Astrocyte (in vitro differentiated cells and primary cell): ENCODE measurements around the gene ARIH2. TPM values are rescaled to one million over a fixed set of nuclear protein-coding genes. Genes with fewer than 3 reads are reported as not detected.

Experiments
- DNase-seq: peaks from one replicate; pipeline ENCODE4 v3.0.0-alpha.2; 2010; ENCODE audit warnings: low read depth
- FAIRE-seq: peaks from 2 replicates; lab custom pipeline; 2011; peaks lifted over from hg19 to GRCh38; lab: Jason Lieb, UNC
- H2AFZ ChIP-seq: 2 replicates; pipeline ENCODE4 v1.6.0; 2012; ENCODE audit warnings: low read depth, low read length, inconsistent platforms
- H3K27ac ChIP-seq: 2 replicates; pipeline ENCODE4 v1.5.1; 2011; ENCODE audit warnings: low read depth, low read length, inconsistent platforms
- H3K27me3 ChIP-seq: 2 replicates; pipeline ENCODE4 v1.6.0; 2011; ENCODE audit warnings: low read length, inconsistent platforms; ENCODE audit not compliant: insufficient read depth
- H3K36me3 ChIP-seq: 2 replicates; pipeline ENCODE4 v1.5.1; 2011; ENCODE audit warnings: low read length, inconsistent platforms; ENCODE audit not compliant: insufficient read depth
- H3K4me1 ChIP-seq: 2 replicates; pipeline ENCODE4 v1.5.1; 2011; ENCODE audit warnings: low read length, inconsistent platforms; ENCODE audit not compliant: insufficient read depth
- H3K4me2 ChIP-seq: 2 replicates; pipeline ENCODE4 v1.6.0; 2012; ENCODE audit warnings: low read length, inconsistent platforms
- H3K4me3 ChIP-seq: 2 replicates; pipeline ENCODE4 v1.5.1; 2011; ENCODE audit warnings: low read depth, mild to moderate bottlenecking, low read length, inconsistent platforms; ENCODE audit not compliant: insufficient read depth
- H3K79me2 ChIP-seq: 2 replicates; pipeline ENCODE4 v1.6.0; 2012; ENCODE audit warnings: mild to moderate bottlenecking, low read length, inconsistent platforms; ENCODE audit not compliant: insufficient read depth
- H3K9ac ChIP-seq: 2 replicates; pipeline ENCODE4 v1.6.0; 2012; ENCODE audit warnings: mild to moderate bottlenecking, low read length, inconsistent platforms
- H3K9me3 ChIP-seq: 2 replicates; pipeline ENCODE4 v1.5.1; 2012; ENCODE audit warnings: low read depth, mild to moderate bottlenecking, low read length, inconsistent platforms; ENCODE audit not compliant: insufficient read depth
- H4K20me1 ChIP-seq: 2 replicates; pipeline ENCODE4 v1.6.0; 2012; ENCODE audit warnings: low read length, inconsistent platforms; ENCODE audit not compliant: insufficient read depth
- H3K27ac Mint-ChIP-seq: one replicate; pipeline ENCODE4 v1.8.0; 2021; ENCODE audit warnings: mild to moderate bottlenecking, mixed read lengths; ENCODE audit not compliant: unreplicated experiment
- H3K27me3 Mint-ChIP-seq: one replicate; pipeline ENCODE4 v1.8.0; 2021; ENCODE audit warnings: low read depth, mixed read lengths; ENCODE audit not compliant: unreplicated experiment
- H3K36me3 Mint-ChIP-seq: one replicate; pipeline ENCODE4 v1.8.0; 2021; ENCODE audit warnings: low read depth, mixed read lengths; ENCODE audit not compliant: unreplicated experiment
- H3K4me1 Mint-ChIP-seq: one replicate; pipeline ENCODE4 v1.8.0; 2021; ENCODE audit warnings: low read depth, mixed read lengths; ENCODE audit not compliant: unreplicated experiment
- H3K4me3 Mint-ChIP-seq: one replicate; pipeline ENCODE4 v1.8.0; 2021; ENCODE audit warnings: mild to moderate bottlenecking, moderate library complexity, mixed read lengths; ENCODE audit not compliant: unreplicated experiment
- H3K9me3 Mint-ChIP-seq: one replicate; pipeline ENCODE4 v1.8.0; 2021; ENCODE audit warnings: mild to moderate bottlenecking, mixed read lengths; ENCODE audit not compliant: unreplicated experiment
- CTCF ChIP-seq: IDR thresholded peaks from 2 replicates; pipeline ENCODE4 v1.5.1; 2011; ENCODE audit warnings: low read depth, mild to moderate bottlenecking, inconsistent platforms, low read length, moderate library complexity; ENCODE audit not compliant: insufficient read depth
- EZH2 ChIP-seq: IDR thresholded peaks from 2 replicates; pipeline ENCODE4 v1.6.1; 2012; ENCODE audit warnings: mild to moderate bottlenecking, low read length, inconsistent platforms; ENCODE audit not compliant: insufficient read depth
- total RNA-seq: library from RNA; stranded (reverse); gene quantifications from 2 replicates; pipeline ENCODE4 v1.2.1, GENCODE V29; 2021

The ARIH2 gene
- total RNA-seq, 1 donor from 2014 or later = 94.6 TPM

- Mint-ChIP-seq H3K4me1 (peaks cover 39% of the 10 kb centered on the region), H3K36me3 (peaks cover 19% of the 10 kb centered on the region)
These were observed 11.9 kb downstream of the ARIH2 start for GRCh38 chr3:48930590-48930989.

GRCh38 chr3:48931944-48932580 is 13.4 kb downstream of the ARIH2 start:
- no peak for DNase-seq
- no peak overlapping the region for H3K27ac Mint-ChIP-seq
- H2AFZ ChIP-seq = no peak overlapping the region
- H3K4me1 ChIP-seq = peaks cover 15% of the 10 kb centered on the region
- H3K9me3 ChIP-seq = no peaks in the 10 kb centered on the region
- H3K27me3 ChIP-seq = no peaks in the 10 kb centered on the region
- TF ChIP-seq EZH2 (no peak), CTCF (no peak)
- peaks cover 33% of the 10 kb centered on the region for H3K4me1 Mint-ChIP-seq
- peaks cover 14% of the 10 kb centered on the region for H3K36me3 ChIP-seq
- H3K79me2 ChIP-seq = peaks cover 98% of the 10 kb centered on the region
- no peak overlapping the region for H3K4me2 ChIP-seq
- no peaks in the 10 kb centered on the region for H3K27me3 Mint-ChIP-seq
- FAIRE-seq = no peak
- H3K27ac ChIP-seq = no peak overlapping the region
- H4K20me1 ChIP-seq = peaks cover 83% of the 10 kb centered on the region
- no peaks in the 10 kb centered on the region for H3K9me3 Mint-ChIP-seq
- peaks cover 14% of the 10 kb centered on the region for H3K36me3 Mint-ChIP-seq
- H3K4me3 ChIP-seq = no peak overlapping the region
- no peak overlapping the region for H3K4me3 Mint-ChIP-seq
- no peak overlapping the region for H3K9ac ChIP-seq

More at GRCh38 chr3:48930590-48930989, 11.9 kb downstream of the ARIH2 start:
- Mint-ChIP-seq H3K9me3 (no peaks in the 10 kb centered on the region), H3K4me3 (no peak overlapping the region), H3K27ac (no peak overlapping the region), H3K27me3 (no peaks in the 10 kb centered on the region)
- no peak for FAIRE-seq
- Histone ChIP-seq H3K79me2 (peaks cover 98% of the 10 kb centered on the region), H3K27me3 (no peaks in the 10 kb centered on the region), H3K4me2 (no peak overlapping the region), H3K4me3 (no peak overlapping the region), H3K4me1 (peaks cover 15% of the 10 kb centered on the region), H3K36me3 (peaks cover 12% of the 10 kb centered on the region), H3K9me3 (no peaks in the 10 kb centered on the region), H4K20me1 (peaks cover 89% of the 10 kb centered on the region), H3K27ac (no peak overlapping the region), H3K9ac (no peak overlapping the region), H2AFZ (no peak overlapping the region)
- TF ChIP-seq EZH2 = no peak
- TF ChIP-seq CTCF = no peak
- no peak for DNase-seq

- H3K9ac ChIP-seq = no peak overlapping the region
- peaks cover 72% of the 10 kb centered on the region for H4K20me1 ChIP-seq
- peaks cover 4% of the 10 kb centered on the region for H3K4me1 ChIP-seq
- FAIRE-seq (no peak), DNase-seq (no peak)
- H3K79me2 ChIP-seq = peaks cover 95% of the 10 kb centered on the region
- peaks cover 13% of the 10 kb centered on the region for H3K4me1 Mint-ChIP-seq
- H3K27ac ChIP-seq = no peak overlapping the region
- H2AFZ ChIP-seq = no peak overlapping the region
- no peak overlapping the region for H3K27ac Mint-ChIP-seq
- H3K4me2 ChIP-seq = no peak overlapping the region
- peaks cover 10% of the 10 kb centered on the region for H3K36me3 ChIP-seq
- TF ChIP-seq EZH2 = no peak
- no peaks in the 10 kb centered on the region for H3K9me3 Mint-ChIP-seq
- H3K9me3 ChIP-seq = no peaks in the 10 kb centered on the region
- no peaks in the 10 kb centered on the region for H3K27me3 ChIP-seq
- H3K27me3 Mint-ChIP-seq = no peaks in the 10 kb centered on the region
- H3K4me3 ChIP-seq = no peak overlapping the region
- H3K36me3 Mint-ChIP-seq = peaks cover 15% of the 10 kb centered on the region
- no peak overlapping the region for H3K4me3 Mint-ChIP-seq
These were observed 15.8 kb downstream of the ARIH2 start for GRCh38 chr3:48934333-48934991.
